ENCODE data around the gene SLC34A1.

- TF ChIP-seq EGR1 (IDR thresholded peaks at IDR 0.05; ENCODE audit: low read depth in 2 of 2) (no peak), CTCF (IDR thresholded peaks at IDR 0.05; ENCODE audit: low read depth, low read length, missing input control) (no peak), REST (IDR thresholded peaks at IDR 0.05) (peak; percentile 78), ZBTB33 (IDR thresholded peaks at IDR 0.05) (no peak), TAF1 (conservative IDR thresholded peaks at IDR 0.05) (no peak), RXRA (IDR thresholded peaks at IDR 0.05) (peak; percentile 37 to 41), JUND (IDR thresholded peaks at IDR 0.05) (no peak), GABPA (IDR thresholded peaks at IDR 0.05 in 1 of 2, conservative IDR thresholded peaks at IDR 0.05 in 1 of 2) (no peak)
Observed at GRCh38 chr5:177366528-177367322, 17.5 kb upstream of the SLC34A1 start.
